Right lobe of liver (tissue), 6 donors: ENCODE data around the gene MFSD6L. TPM values are rescaled to one million over a fixed set of nuclear protein-coding genes. Genes with fewer than 3 reads are reported as not detected.
A peak's percentile ranks its signal among the peaks of the same experiment; 100 is the strongest.

ENCODE experiments used
- ATAC-seq, 4 donors: fragments of 200-7000 bp; cut with Tn5 transposase; one replicate each; pipeline ENCODE4 v1.9.1; 2020; ENCODE audit warnings: mild to moderate bottlenecking in 4 of 4, moderate library complexity in 4 of 4
- DNase-seq, 3 donors: peaks; one replicate each; pipeline ENCODE4 v3.0.0-alpha.2; 2020
- H3K27ac ChIP-seq, 3 donors: fragments of 200-600 bp; one replicate each; pipeline ENCODE4 v1.8.0; 2022
- H3K27me3 ChIP-seq, 2 donors: fragments of 200-600 bp; one replicate each; pipeline ENCODE4 v1.8.0; 2022
- H3K36me3 ChIP-seq, 4 donors: fragments of 200-600 bp; sonication (generic) in 1 of 4; one replicate each; pipeline versions ENCODE4 v1.5.1 to v1.8.0; 2017 to 2022; ENCODE audit warnings: control low read depth in 1 of 4
- H3K4me1 ChIP-seq, 4 donors: fragments of 200-600 bp; sonication (generic) in 1 of 4; one replicate each; pipeline versions ENCODE4 v1.5.1 to v1.8.0; 2017 to 2022; ENCODE audit warnings: control low read depth in 1 of 4
- H3K4me3 ChIP-seq, 3 donors: fragments of 200-600 bp; one replicate each; pipeline ENCODE4 v1.8.0; 2022
- H3K9me3 ChIP-seq, 4 donors: fragments of 200-600 bp; sonication (generic) in 1 of 4; one replicate each; pipeline versions ENCODE4 v1.5.1 to v1.8.0; 2017 to 2022; ENCODE audit warnings: control low read depth in 1 of 4
- POLR2A ChIP-seq: fragments of 450-650 bp; IDR thresholded peaks from one replicate; pipeline ENCODE4 v1.6.1; 2017; ENCODE audit warnings: antibody characterized with exemption, mild to moderate bottlenecking
- WGBS: methylation state at CpG from one replicate; pipeline ENCODE4 v1.1.6; 2018; ENCODE audit warnings: low coverage, low lambda C conversion rate; ENCODE audit not compliant: insufficient coverage; ENCODE audit errors: missing lambda C conversion rate; 5-methylcytosine and 5-hydroxymethylcytosine counted together
- intact Hi-C, 2 donors: fragments of 100-400 bp; cut with DNase I; formaldehyde crosslinking; loops; one replicate each; pipeline versions ENCODE4 v1.11.2 to v1.14.1; 2022
- long read RNA-seq: library from polyadenylated mRNA; unstranded; transcript quantifications from one replicate; pipeline ENCODE4 v2.0.0, GENCODE V29; 2019
- total RNA-seq, 6 experiments: library from RNA; depleted of rRNA in 2 of 6; stranded (reverse); fragments of >200 nt in 2 of 6; fragmentation: NEBNext Ultra II Directional in 3 of 6; extraction: Animal tissue kit (Norgen Biotek cat#: 25700) in 3 of 6; gene quantifications; one replicate each; pipeline versions ENCODE4 v1.1.0 to v1.2.4, GENCODE V29; 2016 to 2023
- TF ChIP-seq, protein P1 (sequence below), 4 donors: fragments of 200-600 bp in 3 of 4; fragments of 450-650 bp in 1 of 4; IDR thresholded peaks; one replicate each; pipeline versions ENCODE4 v1.5.1 to v1.8.0; 2016 to 2022; ENCODE audit warnings: antibody characterized with exemption in 4 of 4, mild to moderate bottlenecking in 2 of 4
- donor health status: DM: no; HTN: yes; CAD: no.
- donor health status: DM: no; HTN: no; CAD: no.
- donor health status: DM: no; HTN: no; CAD: no.
- donor health status: DM: no; HTN: yes; CAD: no.
- donor health status: DM: no; HTN: yes; CAD: no.

Gene MFSD6L
- not detected for total RNA-seq
- long read RNA-seq: 0 reads

DNA sequence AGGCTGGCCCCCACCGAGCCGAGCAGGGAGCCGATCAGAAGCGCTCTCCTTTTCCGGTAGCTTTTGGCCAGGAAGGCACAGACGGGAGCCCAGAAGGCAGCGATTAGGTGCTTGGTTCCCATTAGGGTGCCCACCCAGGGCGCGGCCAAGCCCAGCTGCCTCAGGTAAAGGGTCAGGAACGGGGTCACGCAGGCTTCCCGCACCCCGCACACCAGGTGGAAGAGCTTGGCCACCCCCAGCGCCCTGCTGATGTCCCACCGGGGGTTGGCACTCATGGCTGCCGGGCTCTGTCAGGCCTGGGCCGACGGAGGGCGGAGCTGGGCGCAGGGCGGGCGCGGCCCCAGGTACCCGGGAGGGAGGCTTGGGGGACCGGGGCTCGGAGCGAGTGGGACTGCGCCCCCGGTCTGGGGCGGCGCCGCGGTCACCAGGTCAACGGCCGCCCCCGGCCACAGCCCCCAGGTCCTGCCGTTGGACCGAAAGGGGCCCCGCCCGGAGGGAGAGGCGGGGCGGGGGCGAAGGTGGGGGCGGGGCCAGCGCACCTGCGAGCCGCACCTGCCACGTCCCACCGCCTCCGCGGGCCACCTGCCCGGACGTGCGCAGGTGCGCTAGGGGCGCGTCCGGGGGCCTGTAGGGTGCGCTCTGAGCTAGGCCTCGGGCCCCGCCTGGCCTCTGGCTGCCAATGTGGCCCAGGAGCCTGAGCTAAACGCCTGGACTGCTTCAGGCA lies at the start of gene MFSD6L:
Gene MFSD6L (minus strand): TSS at position 520 of the 724 bp plus-strand sequence. CDS start 245 bp downstream, at position 275.
- ATAC-seq (peak in 2 of 4 donors; percentile 20 to 30), DNase-seq (no peak)
- Histone ChIP-seq H3K27me3 (no peaks in the 10 kb centered on the region), H3K4me1 (peaks cover 0 to 6% (median 0%) of the 10 kb centered on the region in 4 donors), H3K9me3 (no peaks in the 10 kb centered on the region), H3K36me3 (no peaks in the 10 kb centered on the region), H3K27ac (no peak within 1 kb of the TSS), H3K4me3 (no peak within 1 kb of the TSS)
- intact Hi-C loops: no loop called here
- 60% methylated on average over 1 of the region's 62 CpGs for WGBS
- TF ChIP-seq POLR2A: no peak
- TF ChIP-seq, protein P1, sequence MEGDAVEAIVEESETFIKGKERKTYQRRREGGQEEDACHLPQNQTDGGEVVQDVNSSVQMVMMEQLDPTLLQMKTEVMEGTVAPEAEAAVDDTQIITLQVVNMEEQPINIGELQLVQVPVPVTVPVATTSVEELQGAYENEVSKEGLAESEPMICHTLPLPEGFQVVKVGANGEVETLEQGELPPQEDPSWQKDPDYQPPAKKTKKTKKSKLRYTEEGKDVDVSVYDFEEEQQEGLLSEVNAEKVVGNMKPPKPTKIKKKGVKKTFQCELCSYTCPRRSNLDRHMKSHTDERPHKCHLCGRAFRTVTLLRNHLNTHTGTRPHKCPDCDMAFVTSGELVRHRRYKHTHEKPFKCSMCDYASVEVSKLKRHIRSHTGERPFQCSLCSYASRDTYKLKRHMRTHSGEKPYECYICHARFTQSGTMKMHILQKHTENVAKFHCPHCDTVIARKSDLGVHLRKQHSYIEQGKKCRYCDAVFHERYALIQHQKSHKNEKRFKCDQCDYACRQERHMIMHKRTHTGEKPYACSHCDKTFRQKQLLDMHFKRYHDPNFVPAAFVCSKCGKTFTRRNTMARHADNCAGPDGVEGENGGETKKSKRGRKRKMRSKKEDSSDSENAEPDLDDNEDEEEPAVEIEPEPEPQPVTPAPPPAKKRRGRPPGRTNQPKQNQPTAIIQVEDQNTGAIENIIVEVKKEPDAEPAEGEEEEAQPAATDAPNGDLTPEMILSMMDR (IDR thresholded peaks at IDR 0.05): no peak

GRCh38 chr17:8847891-8848290 lies 48.7 kb upstream of the MFSD6L start:
- WGBS: 59% methylated on average over 2 of the region's 2 CpGs
- no peaks in the 10 kb centered on the region for H3K36me3 ChIP-seq
- ATAC-seq: no peak
- no peaks in the 10 kb centered on the region for H3K27me3 ChIP-seq
- TF ChIP-seq POLR2A: no peak
- TF ChIP-seq, protein P1 (IDR thresholded peaks at IDR 0.05): no peak
- intact Hi-C loops: no loop called here
- H3K4me1 ChIP-seq: no peaks in the 10 kb centered on the region
- no peak overlapping the region for H3K4me3 ChIP-seq
- no peak for DNase-seq
- H3K27ac ChIP-seq: no peak overlapping the region
- H3K9me3 ChIP-seq: no peaks in the 10 kb centered on the region

DNA sequence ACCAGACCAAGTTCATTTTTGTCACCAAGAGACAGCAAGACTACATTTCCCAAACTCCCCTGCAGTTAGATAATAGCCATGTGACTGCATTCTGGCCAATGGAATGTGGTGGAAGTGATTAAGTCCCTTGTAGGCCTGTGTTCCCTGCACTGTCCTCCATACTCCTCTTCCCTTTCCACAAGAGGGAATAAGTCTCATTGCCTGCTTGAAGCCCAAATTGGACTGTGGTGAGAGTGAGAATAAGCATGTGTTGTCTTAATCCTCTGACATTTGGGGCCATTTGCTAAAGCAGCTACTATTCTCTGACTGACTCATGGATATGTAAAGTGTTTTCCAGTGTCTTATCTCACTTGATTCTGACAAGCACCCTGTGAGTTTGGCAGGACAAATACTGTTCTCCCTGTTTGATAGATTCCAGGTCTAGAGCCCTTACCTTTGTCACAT lies 47.6 kb upstream of the MFSD6L start:
- Histone ChIP-seq H3K36me3 (no peaks in the 10 kb centered on the region), H3K9me3 (no peaks in the 10 kb centered on the region), H3K4me1 (no peaks in the 10 kb centered on the region), H3K4me3 (no peak overlapping the region), H3K27me3 (no peaks in the 10 kb centered on the region), H3K27ac (no peak overlapping the region)
- TF ChIP-seq, protein P1 (IDR thresholded peaks at IDR 0.05): no peak
- no peak for TF ChIP-seq POLR2A
- no peak for DNase-seq
- peak; percentile 36 to 52 (median 40) for ATAC-seq
- intact Hi-C loops: no loop called here

GRCh38 chr17:8844229-8845218 lies 45.4 kb upstream of the MFSD6L start:
- no peak overlapping the region for H3K27ac ChIP-seq
- no peak for DNase-seq
- H3K4me1 ChIP-seq: no peaks in the 10 kb centered on the region
- no peaks in the 10 kb centered on the region for H3K27me3 ChIP-seq
- no peak for ATAC-seq
- no peak overlapping the region for H3K4me3 ChIP-seq
- TF ChIP-seq, protein P1 (IDR thresholded peaks at IDR 0.05): no peak
- TF ChIP-seq POLR2A: no peak
- 55% methylated on average over 9 of the region's 9 CpGs for WGBS
- no peaks in the 10 kb centered on the region for H3K36me3 ChIP-seq
- no peaks in the 10 kb centered on the region for H3K9me3 ChIP-seq
- intact Hi-C loops: no loop called here
